ENCODE data around the gene MYL4.

Gene MYL4

DNA sequence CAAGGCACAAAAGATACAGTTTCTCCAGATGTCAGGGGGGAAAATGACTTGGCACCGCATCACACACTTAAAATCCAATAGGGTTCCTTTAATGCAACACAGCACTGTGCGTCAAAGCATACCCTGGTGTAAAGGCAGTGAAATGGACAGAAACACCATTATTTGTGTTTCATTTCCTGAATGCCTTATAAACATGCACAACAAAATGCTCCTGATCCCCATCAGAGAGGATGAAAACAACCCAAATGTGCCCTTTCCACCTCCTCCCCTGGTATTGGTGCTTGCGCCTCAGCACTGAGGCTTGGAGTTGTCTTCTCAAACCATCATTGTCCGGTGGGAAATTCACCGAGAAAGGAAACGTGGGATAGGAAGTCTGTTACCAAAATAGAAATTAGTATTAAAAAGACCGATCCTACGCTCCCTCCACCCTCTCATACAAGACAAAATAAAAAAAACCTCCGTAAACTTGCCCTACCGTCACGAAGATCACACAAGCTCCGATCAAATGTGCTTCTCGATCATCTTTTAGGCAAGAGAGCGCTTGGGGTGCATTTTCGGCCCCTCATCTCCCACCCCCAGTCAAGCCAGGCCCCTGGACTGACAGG is 20.8 kb upstream of the MYL4 start:
- ATAC-seq (no peak), DNase-seq (peak in 1 of 2 donors; percentile 15)
- Mint-ChIP-seq H3K27ac (peak overlapping the region; percentile 98 to 100), H3K4me3 (peak overlapping the region; percentile 95 to 98), H3K4me1 (peaks cover 44% of the 10 kb centered on the region), H3K27me3 (no peaks in the 10 kb centered on the region), H3K9me3 (no peaks in the 10 kb centered on the region)

DNA sequence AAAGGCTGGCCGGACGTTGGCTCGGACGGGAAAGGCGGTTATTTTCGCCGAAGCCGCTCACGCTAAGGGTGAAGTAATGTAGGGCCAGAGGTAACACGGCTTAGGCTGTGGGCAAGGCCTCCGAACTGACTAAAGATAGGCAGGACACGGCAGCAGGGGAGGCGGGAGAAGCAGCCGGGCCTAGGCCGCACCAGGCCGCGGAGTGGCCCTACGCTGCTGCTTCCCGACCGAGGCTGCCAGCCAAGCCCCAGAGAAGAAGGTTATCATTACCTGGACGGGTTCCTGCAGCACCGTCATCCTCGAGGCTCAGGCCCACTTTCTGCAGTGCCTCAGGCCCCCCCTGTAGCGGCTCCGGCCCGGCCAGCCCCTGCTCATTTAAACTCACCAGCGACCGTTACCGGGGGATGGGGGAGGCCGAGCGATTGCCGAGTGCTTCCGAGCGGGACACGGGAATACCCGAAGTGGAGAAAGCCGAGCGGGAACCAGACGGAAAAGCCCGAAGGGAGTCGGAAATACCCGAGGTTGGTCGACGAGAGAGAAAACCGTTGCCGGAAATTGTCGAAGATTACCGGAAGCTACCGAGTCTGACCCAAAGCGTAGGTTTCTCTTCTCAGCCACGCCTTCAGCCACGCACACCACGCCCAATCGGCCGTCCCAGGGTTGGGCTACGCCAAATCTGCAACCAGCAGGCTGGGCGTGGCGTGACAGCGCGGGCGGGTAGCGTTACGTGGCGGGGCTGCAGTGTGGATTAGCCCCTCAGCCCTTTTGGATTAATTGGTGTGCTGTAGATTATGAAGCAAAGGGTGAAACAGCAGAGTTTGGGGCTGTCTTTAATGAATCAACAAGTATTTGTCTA is 20.0 kb upstream of the MYL4 start, which contains the start of gene CDC27:
TSS of gene CDC27 (minus strand) at position 420 of the 856 bp plus-strand sequence. CDS start at position 297, 123 bp downstream.
- H3K9me3 Mint-ChIP-seq, result no peaks in the 10 kb centered on the region
- H3K27ac Mint-ChIP-seq, result peak within 1 kb of the TSS; percentile 98 to 100
- H3K4me1 Mint-ChIP-seq, result peaks cover 39% of the 10 kb centered on the region
- peak; percentile 97 for ATAC-seq
- peak; percentile 100 for DNase-seq
- no peaks in the 10 kb centered on the region for H3K27me3 Mint-ChIP-seq
- peak within 1 kb of the TSS; percentile 95 to 98 for H3K4me3 Mint-ChIP-seq

DNA sequence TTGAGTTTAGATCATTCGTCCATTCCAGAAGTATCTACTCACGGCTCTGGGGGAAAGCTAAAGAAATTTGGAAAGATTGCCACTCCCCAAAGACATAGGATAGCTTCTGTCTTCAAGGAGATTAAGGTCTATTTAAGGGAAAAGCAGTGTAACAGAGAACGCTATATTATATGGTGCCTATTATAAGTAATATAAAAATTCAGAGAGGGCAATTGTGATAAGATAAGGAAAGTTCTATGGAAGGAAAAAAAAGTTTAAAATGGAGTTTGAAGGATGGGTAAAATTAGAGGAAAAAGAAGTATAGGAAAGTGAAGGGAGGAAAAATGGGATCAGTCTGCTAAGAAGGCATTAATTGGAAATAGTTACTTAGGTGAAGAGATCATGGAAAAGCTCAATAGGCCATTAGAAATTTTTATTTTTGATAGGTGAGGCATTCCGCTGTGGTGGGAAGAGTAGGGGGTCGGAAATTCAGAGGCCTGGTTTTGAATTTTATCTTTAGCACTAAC is 19.4 kb upstream of the MYL4 start:
- Mint-ChIP-seq H3K27me3 (no peaks in the 10 kb centered on the region), H3K27ac (peak overlapping the region; percentile 98 to 100), H3K4me3 (peak overlapping the region; percentile 95 to 98), H3K9me3 (no peaks in the 10 kb centered on the region), H3K4me1 (peaks cover 33% of the 10 kb centered on the region)
- no peak for DNase-seq
- no peak for ATAC-seq

DNA sequence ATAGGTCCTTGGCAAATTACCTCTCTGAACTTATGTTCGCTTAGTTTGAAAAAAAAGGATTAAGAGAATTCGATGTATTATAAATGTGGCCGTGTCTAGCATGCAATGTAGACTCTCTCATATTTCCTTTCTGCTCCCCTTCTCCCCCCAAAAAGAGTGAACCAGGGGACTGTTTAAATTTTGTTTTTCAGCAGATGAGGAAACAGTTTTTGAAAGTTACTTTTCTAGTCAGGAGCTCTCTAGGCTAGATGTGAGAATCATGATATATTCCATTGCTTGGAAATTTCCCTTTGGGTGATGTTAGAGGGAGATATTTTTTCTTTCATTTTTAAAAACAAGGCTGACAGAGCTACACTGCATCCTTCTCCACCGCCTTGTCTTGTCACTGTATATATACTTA is 18.9 kb upstream of the MYL4 start:
- ATAC-seq (no peak), DNase-seq (no peak)
- Mint-ChIP-seq H3K4me3 (peak overlapping the region; percentile 95 to 98), H3K27me3 (no peaks in the 10 kb centered on the region), H3K27ac (no peak overlapping the region), H3K9me3 (no peaks in the 10 kb centered on the region), H3K4me1 (peaks cover 32% of the 10 kb centered on the region)

- ATAC-seq (no peak), DNase-seq (no peak)
- Mint-ChIP-seq H3K27ac (no peak overlapping the region), H3K9me3 (no peaks in the 10 kb centered on the region), H3K4me3 (no peak overlapping the region), H3K27me3 (no peaks in the 10 kb centered on the region), H3K4me1 (peaks cover 31% of the 10 kb centered on the region)
Observed at GRCh38 chr17:47190770-47191169, 18.4 kb upstream of the MYL4 start.

- Mint-ChIP-seq H3K4me3 (no peak overlapping the region), H3K4me1 (peaks cover 20% of the 10 kb centered on the region), H3K27me3 (peaks cover 3% of the 10 kb centered on the region), H3K27ac (no peak overlapping the region), H3K9me3 (no peaks in the 10 kb centered on the region)
- ATAC-seq (no peak), DNase-seq (no peak)
Observed at GRCh38 chr17:47192554-47192953, 16.6 kb upstream of the MYL4 start.

DNA sequence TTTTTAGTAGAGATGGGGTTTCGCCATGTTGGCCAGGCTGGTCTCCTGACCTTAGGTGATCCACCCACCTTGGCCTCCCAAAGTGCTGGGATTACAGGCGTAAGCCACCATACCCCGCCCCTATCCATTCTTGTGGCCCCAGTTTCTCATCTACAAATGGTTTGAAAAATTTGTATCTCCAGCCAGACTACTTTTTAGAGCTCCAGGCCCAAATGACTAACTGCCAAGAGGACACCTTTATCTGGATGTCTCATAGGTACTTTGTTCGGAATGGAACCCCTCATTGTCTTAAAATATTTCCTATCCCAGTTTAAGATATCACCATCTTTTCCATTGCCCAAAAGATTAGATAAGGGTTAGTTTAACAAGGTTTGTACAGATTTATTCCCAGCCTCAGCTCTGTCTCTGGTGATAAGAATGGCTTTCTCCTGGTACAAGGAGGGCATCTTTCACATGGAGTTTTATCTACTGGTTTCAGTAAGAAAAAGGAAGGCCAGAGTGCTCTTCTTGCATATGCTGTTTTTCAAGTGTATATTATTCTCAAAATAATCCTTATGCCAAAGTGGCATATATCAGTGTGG is 15.1 kb upstream of the MYL4 start:
- Mint-ChIP-seq H3K27me3 (peaks cover 8% of the 10 kb centered on the region), H3K4me3 (no peak overlapping the region), H3K4me1 (peaks cover 20% of the 10 kb centered on the region), H3K9me3 (no peaks in the 10 kb centered on the region), H3K27ac (no peak overlapping the region)
- ATAC-seq (no peak), DNase-seq (no peak)

GRCh38 chr17:47197821-47198220 is 11.3 kb upstream of the MYL4 start:
- no peak for ATAC-seq
- Mint-ChIP-seq H3K4me1 (peaks cover 15% of the 10 kb centered on the region), H3K9me3 (no peaks in the 10 kb centered on the region), H3K27me3 (peaks cover 8% of the 10 kb centered on the region), H3K4me3 (no peak overlapping the region), H3K27ac (no peak overlapping the region)
- no peak for DNase-seq

- Mint-ChIP-seq H3K4me3 (no peak overlapping the region), H3K9me3 (no peaks in the 10 kb centered on the region), H3K27me3 (peaks cover 8% of the 10 kb centered on the region), H3K4me1 (peaks cover 33% of the 10 kb centered on the region), H3K27ac (peak overlapping the region in 1 of 2 donors; percentile 39)
- no peak for ATAC-seq
- no peak for DNase-seq
Observed at GRCh38 chr17:47199627-47200324, 9.4 kb upstream of the MYL4 start.

DNA sequence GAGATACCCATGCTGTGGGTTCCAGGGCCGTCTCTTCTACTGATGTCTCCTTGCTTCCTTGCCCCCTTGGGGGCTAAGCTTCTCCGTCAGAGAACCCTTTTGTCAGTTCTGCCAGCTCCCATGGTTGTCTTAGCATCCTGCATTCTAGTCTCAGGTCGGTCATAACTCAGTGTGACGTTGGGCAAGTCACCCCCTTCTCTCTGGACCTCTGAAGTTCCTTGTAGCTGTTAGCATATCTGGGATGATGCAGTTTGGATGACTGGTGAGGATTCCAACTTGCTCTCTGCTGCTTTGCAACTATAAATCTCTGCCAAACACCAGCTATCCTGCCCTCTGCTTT is 8.9 kb upstream of the MYL4 start:
- Mint-ChIP-seq H3K27ac (peak overlapping the region in 1 of 2 donors; percentile 39), H3K27me3 (peaks cover 8% of the 10 kb centered on the region), H3K9me3 (no peaks in the 10 kb centered on the region), H3K4me3 (no peak overlapping the region), H3K4me1 (peaks cover 38% of the 10 kb centered on the region)
- DNase-seq (no peak), ATAC-seq (no peak)

GRCh38 chr17:47201166-47201565 is 8.0 kb upstream of the MYL4 start:
- no peak overlapping the region for H3K27ac Mint-ChIP-seq
- no peaks in the 10 kb centered on the region for H3K9me3 Mint-ChIP-seq
- H3K4me1 Mint-ChIP-seq, result peaks cover 47% of the 10 kb centered on the region
- ATAC-seq (no peak), DNase-seq (no peak)
- H3K27me3 Mint-ChIP-seq, result peaks cover 8% of the 10 kb centered on the region
- no peak overlapping the region for H3K4me3 Mint-ChIP-seq

DNA sequence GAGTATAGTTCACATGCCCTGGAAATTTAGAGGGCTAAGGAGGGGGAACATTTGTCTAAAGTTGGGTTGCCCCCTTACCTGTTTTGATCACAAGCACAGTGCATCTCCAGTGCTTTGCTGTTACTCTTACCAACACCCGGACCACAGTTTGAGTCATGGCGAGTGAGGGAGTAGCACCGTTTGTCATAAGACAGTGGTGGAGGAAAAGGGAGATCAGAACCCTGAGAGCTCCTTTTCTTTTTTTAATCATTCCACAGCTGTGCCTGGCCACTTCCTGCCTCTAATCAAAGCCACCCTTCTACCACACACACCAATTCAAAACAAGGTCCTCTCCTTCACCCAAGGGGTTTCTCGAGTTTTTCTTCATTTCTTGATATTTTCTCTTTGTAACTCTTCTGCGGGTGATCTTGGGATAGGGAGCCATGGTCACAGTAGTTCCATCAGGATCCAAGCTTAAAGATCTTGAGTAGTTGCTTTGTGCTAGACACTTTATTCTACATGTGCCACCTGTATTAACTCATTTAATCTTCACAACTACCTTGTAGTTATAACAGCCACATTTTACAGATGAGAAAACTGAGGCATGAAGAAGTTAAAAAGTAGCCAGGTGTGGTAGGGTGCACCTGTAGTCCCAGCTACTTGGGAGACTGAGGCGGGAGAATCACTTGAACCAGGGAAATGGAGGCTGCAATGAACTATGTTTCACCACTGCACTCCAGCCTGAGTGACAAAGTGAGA is 5.0 kb upstream of the MYL4 start:
- peak; percentile 91 for ATAC-seq
- Mint-ChIP-seq H3K4me1 (peaks cover 58% of the 10 kb centered on the region), H3K4me3 (peak overlapping the region; percentile 60 to 74), H3K27me3 (no peaks in the 10 kb centered on the region), H3K9me3 (no peaks in the 10 kb centered on the region), H3K27ac (peak overlapping the region; percentile 38 to 70)
- peak; percentile 50 to 73 for DNase-seq

- H3K4me1 Mint-ChIP-seq, result peaks cover 55% of the 10 kb centered on the region
- H3K9me3 Mint-ChIP-seq, result no peaks in the 10 kb centered on the region
- ATAC-seq, result peak; percentile 75
- H3K27ac Mint-ChIP-seq, result peak overlapping the region; percentile 38 to 70
- H3K27me3 Mint-ChIP-seq, result no peaks in the 10 kb centered on the region
- DNase-seq, result peak; percentile 37 to 38
- peak overlapping the region; percentile 60 to 74 for H3K4me3 Mint-ChIP-seq
Observed at GRCh38 chr17:47204722-47205418, 4.3 kb upstream of the MYL4 start.

- ATAC-seq, result peak; percentile 72
- peak overlapping the region; percentile 7 to 55 for H3K27ac Mint-ChIP-seq
- no peaks in the 10 kb centered on the region for H3K27me3 Mint-ChIP-seq
- no peaks in the 10 kb centered on the region for H3K9me3 Mint-ChIP-seq
- DNase-seq, result peak; percentile 34 to 64
- H3K4me1 Mint-ChIP-seq, result peaks cover 49% of the 10 kb centered on the region
- H3K4me3 Mint-ChIP-seq, result peak overlapping the region; percentile 60 to 74
Observed at GRCh38 chr17:47205419-47205963, 3.7 kb upstream of the MYL4 start.

All from stimulated activated naive CD8-positive, alpha-beta T cell treated with anti-CD3 and anti-CD28 coated beads, Interleukin-15, amount 100 ng/mL, for 72 hours (primary cell).